Measurements from ENCODE around the gene PLD4.

Gene PLD4

DNA sequence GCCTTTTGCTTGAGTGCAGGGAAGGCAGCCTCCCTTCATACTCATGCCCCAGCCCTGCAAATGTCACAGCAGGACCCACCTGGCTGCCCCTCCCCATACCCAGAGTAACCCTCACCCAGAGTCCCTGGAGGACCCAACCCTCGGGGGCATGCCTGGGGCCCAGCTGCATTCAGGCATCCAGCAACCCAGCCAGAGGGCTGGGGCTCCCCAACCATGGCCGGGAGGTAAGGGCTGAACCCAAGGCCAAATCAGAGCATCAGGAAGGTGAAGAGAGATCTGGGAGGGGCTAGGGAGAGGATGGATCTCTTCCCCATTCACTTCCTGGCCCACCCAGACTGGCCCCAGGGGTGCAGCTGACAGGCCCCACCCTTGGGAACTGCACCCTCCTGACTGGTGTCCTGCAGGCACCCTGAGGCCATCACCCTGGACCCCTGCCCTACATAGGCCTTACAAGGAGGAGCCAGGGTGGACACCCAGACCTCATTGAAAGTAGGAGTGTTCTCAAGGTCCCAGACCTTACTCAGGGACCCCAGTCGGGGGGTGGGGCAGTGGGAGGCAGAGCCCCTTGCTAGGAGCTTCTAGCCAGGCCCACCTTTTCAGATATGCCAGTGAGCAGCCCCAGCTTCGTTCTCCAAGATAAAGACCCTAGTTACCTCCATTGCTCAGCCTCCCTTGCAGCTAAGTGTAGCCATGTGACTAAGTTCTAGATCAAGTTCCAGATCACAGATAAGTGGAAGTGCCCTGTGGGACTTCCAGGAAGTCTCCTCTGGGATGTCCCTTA lies 849 bp upstream of the PLD4 start:
- Mint-ChIP-seq H3K4me1 (ENCODE audit: low read depth in 2 of 2) (no peaks in the 10 kb centered on the region), H3K4me3 (no peak overlapping the region), H3K27ac (no peak overlapping the region), H3K9me3 (no peaks in the 10 kb centered on the region), H3K36me3 (ENCODE audit: insufficient read depth) (no peaks in the 10 kb centered on the region), H3K27me3 (peaks cover 14 to 35% of the 10 kb centered on the region in 2 donors)
- DNase-seq (no peak), ATAC-seq (replicated peaks) (no peak)

DNA sequence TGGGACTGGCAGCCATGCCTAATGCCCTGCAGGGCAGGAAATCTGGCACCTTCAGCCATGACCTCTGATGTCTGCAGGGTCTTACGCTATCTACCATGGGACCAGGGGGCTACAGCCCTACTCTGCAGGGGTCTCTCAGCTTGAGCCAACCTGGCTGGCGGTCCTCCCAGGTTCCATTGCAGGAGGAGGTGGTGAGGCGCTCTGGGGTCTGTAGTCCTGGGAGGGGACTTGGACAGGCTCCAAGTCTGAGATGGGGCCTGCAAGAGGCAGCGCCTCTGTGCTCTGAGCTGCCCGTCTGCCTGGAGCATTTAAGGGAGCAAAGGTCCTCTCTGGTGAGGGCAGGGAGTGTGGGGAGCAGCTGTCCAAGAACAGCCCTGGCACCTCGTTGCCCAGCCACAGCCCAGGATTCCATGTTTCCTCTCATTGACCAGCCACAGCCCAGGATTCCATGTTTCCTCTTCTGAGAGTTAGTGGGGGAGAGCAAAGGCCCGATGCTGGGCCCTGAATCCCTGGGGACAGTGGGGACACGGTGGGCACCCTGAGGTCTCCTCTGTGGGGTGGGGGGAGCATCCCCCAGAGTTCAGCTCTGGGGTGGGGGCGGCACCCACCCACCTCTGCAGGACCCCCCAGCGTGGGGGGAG lies 655 bp downstream of the PLD4 start:
- Mint-ChIP-seq H3K9me3 (no peaks in the 10 kb centered on the region), H3K36me3 (ENCODE audit: insufficient read depth) (no peaks in the 10 kb centered on the region), H3K4me3 (no peak overlapping the region), H3K27me3 (peaks cover 17 to 36% of the 10 kb centered on the region in 2 donors), H3K4me1 (ENCODE audit: low read depth in 2 of 2) (no peaks in the 10 kb centered on the region), H3K27ac (no peak overlapping the region)
- ATAC-seq (replicated peaks) (no peak), DNase-seq (no peak)

DNA sequence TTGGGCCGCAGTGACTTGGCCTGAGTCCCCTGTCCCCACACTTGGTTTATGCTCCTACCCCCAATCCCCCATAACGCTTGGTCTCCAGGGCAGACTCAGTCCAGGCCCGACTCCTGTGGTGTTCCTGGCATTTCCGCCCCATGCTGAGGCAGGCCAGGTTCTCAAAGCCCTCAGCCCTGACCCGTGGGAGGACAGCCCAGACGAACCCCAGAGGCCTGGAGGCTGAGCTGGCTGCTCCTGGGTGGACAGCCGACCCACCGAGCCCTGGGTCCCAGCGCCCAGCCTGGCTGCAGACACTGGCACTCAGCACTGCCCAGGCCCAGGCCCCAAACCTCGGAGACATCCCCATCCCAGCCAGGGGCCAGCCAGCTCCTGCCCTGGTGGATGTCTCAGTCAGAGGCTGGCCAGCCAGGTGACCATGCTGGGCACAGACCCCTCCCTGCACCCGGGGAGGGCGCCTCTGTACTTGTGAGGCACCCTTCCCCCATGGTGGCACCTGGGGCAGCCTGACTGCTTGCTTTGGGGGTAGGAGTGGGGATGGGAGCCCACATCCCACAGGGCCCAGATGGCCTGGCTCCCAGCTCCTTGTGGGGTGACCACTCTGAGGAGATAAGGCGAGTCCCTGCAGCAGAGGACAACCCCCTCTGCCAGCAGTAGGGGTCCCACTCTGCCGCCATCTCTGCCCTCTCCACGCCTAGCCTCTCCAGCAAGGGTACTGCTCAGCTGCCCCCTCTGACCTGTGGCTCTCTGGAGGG lies 1.4 kb downstream of the PLD4 start:
- H3K4me3 Mint-ChIP-seq, result no peak overlapping the region
- H3K36me3 Mint-ChIP-seq (ENCODE audit: insufficient read depth), result no peaks in the 10 kb centered on the region
- DNase-seq (no peak), ATAC-seq (replicated peaks) (no peak)
- no peak overlapping the region for H3K27ac Mint-ChIP-seq
- H3K27me3 Mint-ChIP-seq, result peaks cover 14 to 36% of the 10 kb centered on the region in 2 donors
- no peaks in the 10 kb centered on the region for H3K9me3 Mint-ChIP-seq
- no peaks in the 10 kb centered on the region for H3K4me1 Mint-ChIP-seq (ENCODE audit: low read depth in 2 of 2)

DNA sequence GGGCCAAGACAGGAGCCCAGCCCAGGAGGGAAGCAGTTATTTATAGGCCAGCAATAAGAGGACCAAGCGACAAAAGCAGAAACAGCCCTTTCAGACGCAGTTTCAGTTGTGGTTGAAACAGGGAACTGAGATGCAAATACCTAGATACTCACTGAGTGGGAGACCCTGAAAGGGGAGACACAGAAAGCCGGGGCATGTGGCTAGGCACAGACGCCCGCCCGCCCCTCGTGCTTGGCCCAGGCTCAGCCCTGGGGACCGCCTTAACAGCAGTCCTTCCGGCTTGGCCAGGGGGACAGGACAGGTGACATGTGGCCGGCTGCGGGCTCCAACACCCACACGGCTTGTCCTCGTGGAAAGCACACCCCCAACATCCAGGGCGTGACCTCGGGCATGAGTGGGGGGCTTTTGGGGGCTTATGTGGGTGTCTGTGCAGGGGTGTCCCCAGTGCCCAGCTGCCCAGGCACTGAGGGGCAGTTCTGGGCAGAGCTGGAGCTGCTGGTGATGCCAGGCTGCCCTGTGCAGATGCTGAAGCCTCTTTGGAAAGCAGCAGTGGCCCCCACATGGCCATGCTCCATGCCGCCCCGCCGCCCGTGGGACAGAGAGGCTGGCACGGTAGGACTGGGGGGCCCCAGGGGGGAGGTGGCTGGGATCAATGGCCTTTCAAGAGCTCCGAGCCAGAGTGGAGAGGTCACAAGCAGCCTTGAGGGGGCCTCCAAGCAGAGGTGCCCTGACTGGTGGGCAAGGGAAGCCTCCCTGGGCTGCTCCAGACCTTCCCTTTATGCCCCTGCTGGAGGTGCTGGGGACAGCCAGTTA lies 2.1 kb downstream of the PLD4 start:
- H3K4me1 Mint-ChIP-seq (ENCODE audit: low read depth in 2 of 2), result no peaks in the 10 kb centered on the region
- H3K27me3 Mint-ChIP-seq, result peaks cover 8 to 36% of the 10 kb centered on the region in 2 donors
- peak; percentile 43 for ATAC-seq (replicated peaks)
- H3K27ac Mint-ChIP-seq, result no peak overlapping the region
- H3K4me3 Mint-ChIP-seq, result no peak overlapping the region
- H3K9me3 Mint-ChIP-seq, result no peaks in the 10 kb centered on the region
- DNase-seq, result no peak
- H3K36me3 Mint-ChIP-seq (ENCODE audit: insufficient read depth), result no peaks in the 10 kb centered on the region

DNA sequence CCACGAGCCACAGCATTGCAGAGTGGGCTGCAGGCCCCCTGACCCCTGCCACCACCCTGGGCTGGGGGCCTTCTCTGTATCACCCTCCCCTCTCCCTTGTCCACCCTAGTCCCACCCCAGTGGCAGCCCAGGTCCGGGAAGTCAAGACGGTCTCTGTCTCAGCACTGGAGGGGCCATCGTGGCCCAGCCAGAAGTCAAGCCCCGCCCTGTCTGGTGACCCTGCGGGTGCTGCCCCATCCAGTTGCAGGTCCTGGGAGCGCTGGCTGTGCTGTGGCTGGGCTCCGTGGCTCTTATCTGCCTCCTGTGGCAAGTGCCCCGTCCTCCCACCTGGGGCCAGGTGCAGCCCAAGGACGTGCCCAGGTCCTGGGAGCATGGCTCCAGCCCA lies 2.7 kb downstream of the PLD4 start:
- DNase-seq, result no peak
- Mint-ChIP-seq H3K4me3 (no peak overlapping the region), H3K27me3 (peaks cover 8 to 36% of the 10 kb centered on the region in 2 donors), H3K27ac (no peak overlapping the region), H3K36me3 (ENCODE audit: insufficient read depth) (no peaks in the 10 kb centered on the region), H3K9me3 (no peaks in the 10 kb centered on the region), H3K4me1 (ENCODE audit: low read depth in 2 of 2) (no peaks in the 10 kb centered on the region)
- no peak for ATAC-seq (replicated peaks)

DNA sequence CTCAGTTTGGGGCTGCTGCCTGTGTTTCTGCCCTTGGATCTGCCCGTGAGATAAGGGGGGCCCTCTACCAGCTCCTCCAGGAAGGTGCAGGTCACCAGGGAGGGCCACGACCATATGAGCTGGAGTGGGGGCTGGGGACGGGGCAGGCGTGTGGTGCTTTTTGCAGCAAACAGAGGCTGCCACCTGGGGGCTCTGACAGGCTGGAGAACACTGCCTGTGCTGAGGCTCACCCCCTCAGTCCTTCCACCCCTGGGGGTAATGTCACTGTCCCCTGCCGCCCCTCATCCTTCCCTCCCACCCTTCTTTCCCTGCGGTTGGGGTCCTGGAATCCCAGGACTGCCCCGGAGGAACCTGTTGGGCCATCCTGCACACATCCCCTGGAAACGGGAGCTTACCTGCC lies 3.2 kb downstream of the PLD4 start:
- H3K9me3 Mint-ChIP-seq, result no peaks in the 10 kb centered on the region
- H3K36me3 Mint-ChIP-seq (ENCODE audit: insufficient read depth), result no peaks in the 10 kb centered on the region
- ATAC-seq (replicated peaks) (no peak), DNase-seq (no peak)
- H3K27ac Mint-ChIP-seq, result no peak overlapping the region
- H3K27me3 Mint-ChIP-seq, result peaks cover 8 to 36% of the 10 kb centered on the region in 2 donors
- H3K4me3 Mint-ChIP-seq, result no peak overlapping the region
- H3K4me1 Mint-ChIP-seq (ENCODE audit: low read depth in 2 of 2), result no peaks in the 10 kb centered on the region

DNA sequence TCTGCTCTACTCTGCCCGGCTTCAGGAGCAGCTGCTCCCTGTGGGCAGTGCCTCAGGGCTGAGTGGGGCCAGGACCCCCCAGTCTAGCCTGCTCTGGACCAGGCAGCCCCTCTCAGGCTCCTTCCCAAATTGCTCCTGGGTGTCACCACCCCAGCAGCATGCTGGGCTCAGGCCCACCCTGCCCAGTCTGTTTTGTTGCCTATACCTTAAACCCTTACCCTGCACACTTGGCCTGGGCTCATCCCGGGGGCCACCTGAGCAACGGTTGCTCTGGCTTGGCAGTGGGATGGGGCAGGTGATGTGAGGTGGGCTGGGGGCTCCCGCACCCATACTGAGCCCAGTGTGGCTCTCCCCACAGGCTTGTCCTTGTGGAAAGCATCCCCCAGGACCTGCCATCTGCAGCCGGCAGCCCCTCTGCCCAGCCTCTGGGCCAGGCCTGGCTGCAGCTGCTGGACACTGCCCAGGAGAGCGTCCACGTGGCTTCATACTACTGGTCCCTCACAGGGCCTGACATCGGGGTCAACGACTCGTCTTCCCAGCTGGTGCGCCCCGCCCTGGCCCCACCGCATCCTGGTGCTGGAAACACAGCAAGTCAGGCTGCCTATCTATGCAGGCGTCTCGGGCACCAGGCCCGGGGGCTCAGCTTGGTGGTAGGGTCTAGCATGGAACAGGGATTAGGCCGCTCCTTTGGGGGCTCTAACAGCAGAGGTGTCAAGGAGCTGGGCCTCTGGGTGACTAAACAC lies 3.9 kb downstream of the PLD4 start:
- peaks cover 8 to 36% of the 10 kb centered on the region in 2 donors for H3K27me3 Mint-ChIP-seq
- H3K27ac Mint-ChIP-seq, result no peak overlapping the region
- H3K4me1 Mint-ChIP-seq (ENCODE audit: low read depth in 2 of 2), result peaks cover 0 to 2% of the 10 kb centered on the region in 2 donors
- DNase-seq, result no peak
- H3K4me3 Mint-ChIP-seq, result peak overlapping the region in 1 of 2 donors; percentile 34
- no peak for ATAC-seq (replicated peaks)
- H3K36me3 Mint-ChIP-seq (ENCODE audit: insufficient read depth), result no peaks in the 10 kb centered on the region
- no peaks in the 10 kb centered on the region for H3K9me3 Mint-ChIP-seq

DNA sequence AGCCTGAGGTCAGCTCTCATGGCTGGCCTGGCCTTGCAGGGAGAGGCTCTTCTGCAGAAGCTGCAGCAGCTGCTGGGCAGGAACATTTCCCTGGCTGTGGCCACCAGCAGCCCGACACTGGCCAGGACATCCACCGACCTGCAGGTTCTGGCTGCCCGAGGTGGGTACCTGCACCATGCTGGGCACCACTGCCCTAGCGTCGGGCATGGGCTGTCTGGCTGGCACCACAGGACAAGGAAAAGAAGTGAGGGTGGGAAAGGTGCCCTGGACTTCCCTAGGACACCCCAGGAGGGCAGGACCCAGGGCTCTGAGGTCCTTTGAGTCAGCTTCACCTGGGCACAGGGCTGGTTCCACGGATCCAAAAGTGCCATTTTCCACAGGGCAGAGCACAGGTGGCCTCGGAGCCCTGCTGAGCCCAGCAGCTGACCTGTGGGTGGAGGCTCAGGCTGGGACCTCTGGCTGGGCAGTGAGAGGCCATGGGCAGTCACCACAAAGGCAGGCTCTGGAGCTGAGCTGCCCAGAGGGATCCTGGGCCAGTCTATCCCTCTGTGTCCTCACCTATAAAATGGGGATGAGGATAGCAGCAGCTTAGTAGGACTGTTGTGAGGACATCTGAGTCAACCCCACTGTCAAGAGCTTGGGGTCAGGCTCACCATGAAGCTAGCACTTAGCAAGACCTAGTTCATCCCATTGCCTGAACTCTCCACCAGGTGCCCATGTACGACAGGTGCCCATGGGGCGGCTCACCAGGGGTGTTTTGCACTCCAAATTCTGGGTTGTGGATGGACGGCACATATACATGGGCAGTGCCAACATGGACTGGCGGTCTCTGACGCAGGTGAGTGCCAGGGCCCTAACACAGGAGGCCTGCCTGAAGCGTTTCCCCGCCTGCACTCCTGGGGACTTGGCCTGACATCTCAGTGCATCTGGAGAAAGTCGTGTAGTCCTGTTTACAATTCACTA lies 4.9 kb downstream of the PLD4 start:
- Mint-ChIP-seq H3K9me3 (no peaks in the 10 kb centered on the region), H3K27ac (no peak overlapping the region), H3K4me1 (ENCODE audit: low read depth in 2 of 2) (peaks cover 0 to 2% of the 10 kb centered on the region in 2 donors), H3K36me3 (ENCODE audit: insufficient read depth) (no peaks in the 10 kb centered on the region), H3K4me3 (no peak overlapping the region), H3K27me3 (peaks cover 11 to 36% of the 10 kb centered on the region in 2 donors)
- ATAC-seq (replicated peaks), result no peak
- no peak for DNase-seq

DNA sequence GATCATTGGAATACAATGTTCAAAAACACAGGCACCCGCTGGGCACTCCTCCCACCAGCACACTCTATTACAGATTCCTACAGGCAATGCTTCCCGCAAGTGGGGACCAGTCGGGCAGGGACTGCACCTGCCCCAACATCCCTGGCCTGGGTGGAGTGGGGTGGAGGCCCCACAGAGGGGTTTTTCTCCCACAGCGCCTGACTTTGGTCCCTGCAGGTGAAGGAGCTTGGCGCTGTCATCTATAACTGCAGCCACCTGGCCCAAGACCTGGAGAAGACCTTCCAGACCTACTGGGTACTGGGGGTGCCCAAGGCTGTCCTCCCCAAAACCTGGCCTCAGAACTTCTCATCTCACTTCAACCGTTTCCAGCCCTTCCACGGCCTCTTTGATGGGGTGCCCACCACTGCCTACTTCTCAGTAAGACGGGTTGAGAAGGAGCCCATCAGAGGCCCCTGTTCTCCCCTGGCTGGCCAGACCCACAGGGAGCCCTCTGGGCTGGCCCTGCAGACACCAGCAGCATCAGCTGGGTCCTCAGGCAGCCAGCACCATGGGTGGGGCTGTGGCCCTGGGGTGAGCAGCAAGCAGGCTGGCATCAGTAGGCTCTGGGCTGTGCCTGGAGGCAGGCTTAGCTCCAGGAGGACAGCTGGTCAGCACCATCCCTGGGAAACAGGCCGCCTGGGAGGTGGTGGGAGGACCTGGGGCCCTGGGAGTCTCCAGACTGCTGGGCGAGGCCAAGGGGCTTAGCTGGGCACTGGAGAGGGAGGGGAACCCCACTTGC lies 6.0 kb downstream of the PLD4 start:
- Mint-ChIP-seq H3K27me3 (peaks cover 23 to 36% of the 10 kb centered on the region in 2 donors), H3K27ac (no peak overlapping the region), H3K4me3 (no peak overlapping the region), H3K36me3 (ENCODE audit: insufficient read depth) (no peaks in the 10 kb centered on the region), H3K9me3 (no peaks in the 10 kb centered on the region), H3K4me1 (ENCODE audit: low read depth in 2 of 2) (peaks cover 0 to 2% of the 10 kb centered on the region in 2 donors)
- no peak for DNase-seq
- ATAC-seq (replicated peaks), result no peak

DNA sequence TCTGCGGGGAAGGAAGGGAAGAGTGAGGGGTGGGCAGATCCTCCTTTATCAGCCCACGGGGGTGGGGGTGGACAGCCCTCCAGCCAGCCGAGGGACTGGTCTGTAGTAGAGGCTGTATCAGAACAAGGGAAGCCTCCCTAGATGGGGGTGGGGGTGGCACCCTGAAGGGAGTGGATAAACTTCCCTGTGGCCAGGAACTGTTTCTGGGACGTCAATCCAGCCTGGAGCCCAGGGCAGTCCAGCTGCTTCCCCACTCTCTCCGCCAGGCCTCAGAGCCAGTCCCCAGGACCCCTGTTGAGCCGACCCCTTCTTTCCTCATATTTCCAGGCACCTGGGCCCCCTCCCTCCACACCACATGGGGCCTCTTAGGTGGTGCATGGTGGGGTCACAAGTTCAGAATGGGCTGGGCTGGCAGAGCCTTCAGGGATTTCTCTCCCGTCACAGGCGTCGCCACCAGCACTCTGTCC lies 6.7 kb downstream of the PLD4 start:
- no peaks in the 10 kb centered on the region for H3K36me3 Mint-ChIP-seq (ENCODE audit: insufficient read depth)
- ATAC-seq (replicated peaks) (no peak), DNase-seq (no peak)
- no peak overlapping the region for H3K27ac Mint-ChIP-seq
- peaks cover 24 to 36% of the 10 kb centered on the region in 2 donors for H3K27me3 Mint-ChIP-seq
- H3K4me3 Mint-ChIP-seq, result no peak overlapping the region
- peaks cover 0 to 2% of the 10 kb centered on the region in 2 donors for H3K4me1 Mint-ChIP-seq (ENCODE audit: low read depth in 2 of 2)
- H3K9me3 Mint-ChIP-seq, result no peaks in the 10 kb centered on the region
